ENCODE data around the gene SORT1.

- no peak for TF ChIP-seq POLR2A (IDR thresholded peaks at IDR 0.05)
- no peak for TF ChIP-seq CTCF (IDR thresholded peaks at IDR 0.05)
- no peak for TF ChIP-seq EP300 (IDR thresholded peaks at IDR 0.05)
Observed at GRCh38 chr1:109266965-109267364, 130.8 kb downstream of the SORT1 start.
